Stimulated activated naive CD8-positive, alpha-beta T cell treated with anti-CD3 and anti-CD28 coated beads, Interleukin-15, Interleukin-2, amounts not matched to agents 100 U/mL and 50 U/mL, for 24 hours (primary cell): ENCODE measurements around the gene DDX39A.
"Not testable (repeated sequence)": the region's sequence is repeated elsewhere in the genome, so short reads cannot be mapped to it uniquely, and the experiment has no call there.

Experiments used
- ATAC-seq: fragments of 150-1000 bp; cut with Tn5 transposase; one replicate; pipeline ENCODE4 v1.10.0; 2021
- DNase-seq: peaks from one replicate; pipeline ENCODE4 v3.0.0; 2021

The DDX39A gene

GRCh38 chr19:14408491-14409145 is 10.5 kb downstream of the DDX39A start:
- ATAC-seq (no peak), DNase-seq (no peak)

DNA sequence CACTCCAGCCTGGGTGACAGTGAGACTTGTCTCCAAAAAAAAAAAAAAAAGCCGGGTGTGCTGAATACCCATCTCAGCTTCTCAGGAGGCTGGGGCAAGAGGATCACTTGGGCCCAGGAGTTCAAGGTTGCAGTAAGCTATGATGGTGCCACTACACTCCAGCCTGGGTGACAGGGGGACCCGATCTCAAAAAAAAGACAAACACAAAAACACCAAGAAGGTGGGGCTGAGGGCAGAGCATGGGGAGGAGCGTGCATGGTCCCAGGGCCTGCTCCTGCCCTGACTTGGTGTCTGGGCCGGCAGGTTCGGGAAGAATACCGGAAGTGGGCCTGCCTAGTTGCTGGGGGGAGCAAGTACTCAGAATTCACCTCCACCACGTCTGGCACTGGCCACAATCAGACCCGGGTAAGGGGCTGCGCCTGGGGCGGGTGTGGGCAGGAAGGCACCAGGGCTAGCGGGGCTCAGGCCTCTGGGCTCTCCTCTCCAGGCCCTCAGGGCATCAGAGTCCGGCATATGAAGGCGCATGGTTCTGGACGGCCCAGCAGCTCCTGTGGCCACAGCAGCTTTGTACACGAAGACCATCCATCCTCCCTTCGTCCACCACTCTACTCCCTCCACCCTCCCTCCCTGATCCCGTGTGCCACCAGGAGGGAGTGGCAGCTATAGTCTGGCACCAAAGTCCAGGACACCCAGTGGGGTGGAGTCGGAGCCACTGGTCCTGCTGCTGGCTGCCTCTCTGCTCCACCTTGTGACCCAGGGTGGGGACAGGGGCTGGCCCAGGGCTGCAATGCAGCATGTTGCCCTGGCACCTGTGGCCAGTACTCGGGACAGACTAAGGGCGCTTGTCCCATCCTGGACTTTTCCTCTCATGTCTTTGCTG is 11.3 kb downstream of the DDX39A start:
- ATAC-seq (no peak), DNase-seq (no peak)

- ATAC-seq (no peak), DNase-seq (no peak)
These were observed 12.3 kb downstream of the DDX39A start for GRCh38 chr19:14406645-14407401.

- ATAC-seq (peak; percentile 63), DNase-seq (peak; percentile 95)
These were observed 13.1 kb downstream of the DDX39A start for GRCh38 chr19:14405758-14406644.

GRCh38 chr19:14405380-14405757 is 13.8 kb downstream of the DDX39A start:
- ATAC-seq (no peak), DNase-seq (no peak)

- DNase-seq = no peak
- ATAC-seq = no peak
These were observed 14.8 kb downstream of the DDX39A start for GRCh38 chr19:14404312-14404711.

- not testable (repeated sequence) for DNase-seq, ATAC-seq
These were observed 15.8 kb downstream of the DDX39A start for GRCh38 chr19:14403145-14403930.

DNA sequence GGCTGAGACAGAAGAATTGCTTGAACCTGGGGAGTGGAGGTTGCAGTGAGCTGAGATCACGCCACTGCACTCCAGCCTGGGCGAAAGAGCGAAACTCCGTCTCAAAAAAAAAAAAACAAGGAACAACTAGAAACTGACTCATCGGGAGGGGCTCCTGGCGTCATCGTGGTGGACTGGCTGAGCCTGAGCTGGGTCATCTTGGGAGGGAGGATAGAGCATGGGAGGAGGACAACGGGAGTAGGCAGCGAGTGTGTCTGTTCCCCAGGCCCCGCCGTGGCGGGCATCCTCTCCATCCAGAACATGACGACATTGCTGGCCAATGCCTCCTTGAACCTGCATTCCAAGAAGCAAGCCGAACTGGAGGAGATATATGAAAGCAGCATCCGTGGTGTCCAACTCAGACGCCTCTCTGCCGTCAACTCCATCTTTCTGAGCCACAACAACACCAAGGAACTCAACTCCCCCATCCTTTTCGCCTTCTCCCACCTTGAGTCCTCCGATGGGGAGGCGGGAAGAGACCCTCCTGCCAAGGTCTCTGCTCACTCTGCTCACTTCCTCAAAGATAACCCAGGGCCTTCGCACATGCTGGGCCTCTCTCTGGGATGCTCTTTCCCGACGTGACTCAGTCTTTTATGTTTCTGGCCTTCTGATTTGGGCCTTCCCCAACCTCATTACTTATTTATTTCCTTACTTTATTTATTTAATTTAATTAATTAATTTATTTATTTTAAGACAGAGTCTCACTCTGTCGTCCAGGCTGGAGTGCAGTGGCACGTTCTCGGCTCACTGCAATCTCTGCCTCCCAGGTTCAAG is 16.6 kb downstream of the DDX39A start:
- DNase-seq (no peak), ATAC-seq (no peak)

GRCh38 chr19:14401468-14402195 is 17.5 kb downstream of the DDX39A start:
- DNase-seq = no peak

DNA sequence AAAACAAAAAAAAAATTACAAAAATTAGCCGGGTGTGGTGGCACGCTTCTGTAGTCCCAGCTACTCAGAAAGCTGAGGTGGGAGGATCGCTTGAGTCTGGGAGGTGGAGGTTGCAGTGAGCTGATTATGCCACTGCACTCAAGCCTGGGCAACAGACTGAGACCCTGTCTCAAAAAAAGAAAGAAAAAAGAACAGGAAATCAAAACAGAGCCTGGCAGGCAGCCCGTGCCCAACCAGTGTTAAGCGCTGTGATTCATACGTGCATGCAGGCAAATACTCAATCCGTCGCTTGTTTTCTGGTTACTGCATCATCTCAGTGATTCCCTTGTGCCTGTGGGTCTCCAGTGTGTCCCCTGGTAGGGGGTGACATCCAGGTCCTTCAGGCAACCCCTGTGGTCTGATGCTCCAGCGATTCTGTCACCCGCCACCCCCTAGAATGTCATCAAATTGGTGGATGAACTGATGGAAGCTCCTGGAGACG is 18.1 kb downstream of the DDX39A start:
- no peak for ATAC-seq
- no peak for DNase-seq

More at GRCh38 chr19:14401468-14402195, 17.5 kb downstream of the DDX39A start:
- ATAC-seq = no peak

GRCh38 chr19:14397168-14397567 is 22.0 kb downstream of the DDX39A start:
- not testable (repeated sequence) for ATAC-seq, DNase-seq

- DNase-seq, ATAC-seq: not testable (repeated sequence)
These were observed 22.4 kb downstream of the DDX39A start for GRCh38 chr19:14396730-14397129.

- ATAC-seq (no peak), DNase-seq (no peak)
These were observed 23.3 kb downstream of the DDX39A start for GRCh38 chr19:14395710-14396336.

DNA sequence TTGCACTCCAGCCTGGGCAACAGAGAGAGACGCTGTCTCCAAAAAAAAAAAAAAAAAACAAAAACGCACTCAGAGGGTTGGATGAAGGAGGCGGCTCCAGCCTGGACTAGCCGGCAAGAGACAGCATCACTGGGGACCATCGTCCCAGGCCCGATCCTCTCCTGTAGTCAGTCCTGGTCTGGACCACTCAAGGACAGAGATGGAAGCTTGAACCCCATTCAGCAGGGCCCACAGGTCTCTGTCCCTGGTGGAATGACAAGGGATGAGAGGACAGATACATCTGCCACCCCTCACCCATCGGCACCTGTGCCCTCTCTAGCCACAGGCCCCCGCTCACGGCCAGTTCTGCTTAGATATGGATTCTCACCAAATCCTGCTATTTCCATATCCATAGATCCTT is 23.9 kb downstream of the DDX39A start:
- ATAC-seq (no peak), DNase-seq (no peak)

DNA sequence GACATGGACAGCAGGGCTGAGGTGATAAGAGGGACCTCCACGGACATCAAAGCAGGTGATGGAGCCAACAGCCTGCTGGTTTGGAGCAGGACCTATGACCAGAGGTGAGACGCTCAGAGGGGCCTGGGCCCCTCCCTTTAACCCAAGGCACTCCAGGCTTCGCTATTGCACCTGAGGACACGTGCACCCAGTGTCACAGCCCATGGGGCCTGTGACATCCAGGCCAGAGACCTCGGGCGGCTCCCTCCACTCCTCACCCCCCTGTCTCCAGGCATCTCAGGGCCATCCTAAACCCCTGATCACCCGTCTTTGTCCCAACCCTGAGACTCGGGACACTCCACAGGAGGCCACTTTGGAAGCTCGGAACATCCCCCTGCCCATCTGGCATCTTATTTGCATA is 25.0 kb downstream of the DDX39A start:
- ATAC-seq (no peak), DNase-seq (no peak)

DNA sequence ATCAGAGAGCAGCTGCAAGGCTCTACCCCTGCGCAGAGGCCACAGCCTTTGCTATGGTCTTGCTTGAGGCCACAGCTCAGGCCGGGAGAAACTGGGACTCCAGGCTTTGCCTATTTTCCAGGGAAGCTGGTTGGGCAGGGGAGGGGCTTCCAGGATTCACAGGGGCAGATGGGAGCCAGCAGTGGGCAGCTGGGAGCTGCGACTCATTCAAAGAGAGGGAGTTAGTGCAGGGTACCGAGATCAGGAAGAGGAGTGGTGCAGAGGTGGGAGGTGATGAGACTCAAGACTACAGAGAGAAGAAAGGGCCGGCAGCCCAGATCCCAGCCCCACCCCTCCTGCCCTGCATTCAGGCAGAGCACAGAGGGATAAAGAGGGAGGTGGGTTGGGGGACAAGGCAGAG is 25.8 kb downstream of the DDX39A start:
- peak; percentile 10 for ATAC-seq
- no peak for DNase-seq

- ATAC-seq = no peak
- no peak for DNase-seq
These were observed 27.9 kb downstream of the DDX39A start for GRCh38 chr19:14391156-14391821.

DNA sequence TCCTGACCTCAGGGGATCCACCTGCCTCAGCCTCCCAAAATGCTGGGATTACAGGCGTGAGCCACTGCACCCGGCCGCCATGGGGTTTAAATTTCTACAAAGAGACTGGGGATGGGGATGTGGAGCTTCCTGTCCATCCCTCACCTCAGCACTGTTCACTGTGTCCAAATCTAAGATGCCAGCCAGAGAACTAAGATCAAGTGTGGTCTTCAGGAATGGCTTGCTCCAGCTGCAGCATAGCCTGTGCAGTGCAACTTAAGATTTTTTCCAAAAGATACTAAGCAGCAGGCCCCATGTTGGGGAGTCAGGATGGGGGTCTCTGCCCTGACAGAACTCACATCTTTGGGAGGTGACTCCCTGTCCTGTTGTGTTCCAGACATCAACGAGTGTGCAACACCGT is 28.6 kb downstream of the DDX39A start:
- DNase-seq (no peak), ATAC-seq (no peak)
